Central memory CD8-positive, alpha-beta T cell (primary cell): Measurements from ENCODE around the gene FDXR.
"Not testable (repeated sequence)": the region's sequence is repeated elsewhere in the genome, so short reads cannot be mapped to it uniquely, and the experiment has no call there.

Experiments
- ATAC-seq: fragments of 150-1000 bp; cut with Tn5 transposase; replicated peaks from 2 replicates; pipeline ENCODE4 v1.10.0; 2022; ENCODE audit warnings: mild to moderate bottlenecking, moderate FRiP score, moderate number of reproducible peaks; ENCODE audit not compliant: poor library complexity, severe bottlenecking; ENCODE audit errors: extremely low read depth
- DNase-seq, 2 donors: peaks; one replicate each; pipeline ENCODE4 v3.0.0; 2021; ENCODE audit warnings: low spot score in 2 of 2
- H3K27ac Mint-ChIP-seq: one replicate; pipeline ENCODE4 v1.8.0; 2022; ENCODE audit warnings: low read depth, mild to moderate bottlenecking, moderate library complexity, mixed read lengths
- H3K27me3 Mint-ChIP-seq: one replicate; pipeline ENCODE4 v1.8.0; 2022; ENCODE audit warnings: mixed read lengths
- H3K36me3 Mint-ChIP-seq: one replicate; pipeline ENCODE4 v1.8.0; 2022; ENCODE audit warnings: mild to moderate bottlenecking, moderate library complexity, mixed read lengths; ENCODE audit not compliant: insufficient read depth
- H3K4me1 Mint-ChIP-seq: one replicate; pipeline ENCODE4 v1.8.0; 2022; ENCODE audit warnings: mixed read lengths
- H3K4me3 Mint-ChIP-seq: one replicate; pipeline ENCODE4 v1.8.0; 2022; ENCODE audit warnings: mild to moderate bottlenecking, moderate library complexity, mixed read lengths
- H3K9me3 Mint-ChIP-seq: one replicate; pipeline ENCODE4 v1.8.0; 2022; ENCODE audit warnings: mixed read lengths

FDXR gene

GRCh38 chr17:74909097-74909496 is 36.3 kb upstream of the FDXR start:
- not testable (repeated sequence) for H3K9me3 Mint-ChIP-seq, H3K27me3 Mint-ChIP-seq, ATAC-seq, H3K4me3 Mint-ChIP-seq, H3K27ac Mint-ChIP-seq, H3K36me3 Mint-ChIP-seq, DNase-seq, H3K4me1 Mint-ChIP-seq

DNA sequence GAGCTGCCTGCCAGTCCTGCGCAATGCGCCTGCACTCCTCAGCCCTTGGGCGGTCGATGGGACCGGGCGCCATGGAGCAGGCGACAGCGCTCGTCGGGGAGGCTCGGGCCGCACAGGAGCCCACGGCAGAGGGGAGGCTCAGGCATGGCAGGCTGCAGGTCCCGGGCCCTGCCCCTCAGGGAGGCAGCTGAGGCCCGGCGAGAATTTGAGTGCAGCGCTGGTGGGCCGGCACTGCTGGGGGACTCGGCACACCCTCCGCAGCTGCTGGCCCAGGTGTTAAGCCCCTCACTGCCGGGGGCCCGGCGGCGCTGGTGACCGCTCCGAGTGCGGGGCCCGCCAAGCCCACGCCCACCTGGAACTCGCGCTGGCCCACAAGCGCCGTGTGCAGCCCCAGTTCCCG is 34.2 kb upstream of the FDXR start:
- Mint-ChIP-seq H3K27ac (no peak overlapping the region), H3K27me3 (peaks cover 26% of the 10 kb centered on the region), H3K4me3 (no peak overlapping the region), H3K9me3 (no peaks in the 10 kb centered on the region), H3K36me3 (peaks cover 1% of the 10 kb centered on the region), H3K4me1 (no peaks in the 10 kb centered on the region)
- DNase-seq (no peak), ATAC-seq (no peak)

- H3K4me1 Mint-ChIP-seq, H3K4me3 Mint-ChIP-seq, H3K9me3 Mint-ChIP-seq, ATAC-seq, H3K27ac Mint-ChIP-seq, H3K36me3 Mint-ChIP-seq, DNase-seq: not testable (repeated sequence)
- H3K27me3 Mint-ChIP-seq, result peaks cover 27% of the 10 kb centered on the region
Observed at GRCh38 chr17:74906214-74906793, 33.5 kb upstream of the FDXR start.

- ATAC-seq, result no peak
- Mint-ChIP-seq H3K4me3 (no peak overlapping the region), H3K36me3 (peaks cover 2% of the 10 kb centered on the region)
Observed at GRCh38 chr17:74904687-74905409, 32.1 kb upstream of the FDXR start.

GRCh38 chr17:74903671-74904070 is 30.9 kb upstream of the FDXR start:
- ATAC-seq (no peak), DNase-seq (no peak)
- Mint-ChIP-seq H3K9me3 (no peaks in the 10 kb centered on the region), H3K27ac (no peak overlapping the region), H3K4me1 (no peaks in the 10 kb centered on the region), H3K27me3 (peaks cover 27% of the 10 kb centered on the region), H3K4me3 (no peak overlapping the region), H3K36me3 (peaks cover 1% of the 10 kb centered on the region)

More at GRCh38 chr17:74904687-74905409, 32.1 kb upstream of the FDXR start:
- DNase-seq, result no peak
- H3K27ac Mint-ChIP-seq, result no peak overlapping the region
- H3K4me1 Mint-ChIP-seq, result no peaks in the 10 kb centered on the region
- H3K9me3 Mint-ChIP-seq, result no peaks in the 10 kb centered on the region
- peaks cover 27% of the 10 kb centered on the region for H3K27me3 Mint-ChIP-seq

GRCh38 chr17:74903034-74903433 is 30.2 kb upstream of the FDXR start:
- Mint-ChIP-seq H3K9me3 (no peaks in the 10 kb centered on the region), H3K27me3 (peaks cover 27% of the 10 kb centered on the region), H3K27ac (no peak overlapping the region), H3K4me3 (no peak overlapping the region), H3K36me3 (peaks cover 1% of the 10 kb centered on the region), H3K4me1 (no peaks in the 10 kb centered on the region)
- ATAC-seq, result no peak
- DNase-seq, result no peak

GRCh38 chr17:74901353-74902135 is 28.8 kb upstream of the FDXR start:
- peaks cover 33% of the 10 kb centered on the region for H3K27me3 Mint-ChIP-seq
- H3K36me3 Mint-ChIP-seq, result peaks cover 1% of the 10 kb centered on the region
- H3K9me3 Mint-ChIP-seq, result no peaks in the 10 kb centered on the region
- H3K4me3 Mint-ChIP-seq, result no peak overlapping the region
- DNase-seq, result no peak
- no peak for ATAC-seq
- H3K27ac Mint-ChIP-seq, result no peak overlapping the region
- no peaks in the 10 kb centered on the region for H3K4me1 Mint-ChIP-seq

- no peak for ATAC-seq
- Mint-ChIP-seq H3K9me3 (no peaks in the 10 kb centered on the region), H3K4me3 (no peak overlapping the region), H3K27ac (no peak overlapping the region), H3K36me3 (peaks cover 1% of the 10 kb centered on the region), H3K4me1 (no peaks in the 10 kb centered on the region), H3K27me3 (peaks cover 46% of the 10 kb centered on the region)
- no peak for DNase-seq
Observed at GRCh38 chr17:74900208-74900607, 27.4 kb upstream of the FDXR start.

DNA sequence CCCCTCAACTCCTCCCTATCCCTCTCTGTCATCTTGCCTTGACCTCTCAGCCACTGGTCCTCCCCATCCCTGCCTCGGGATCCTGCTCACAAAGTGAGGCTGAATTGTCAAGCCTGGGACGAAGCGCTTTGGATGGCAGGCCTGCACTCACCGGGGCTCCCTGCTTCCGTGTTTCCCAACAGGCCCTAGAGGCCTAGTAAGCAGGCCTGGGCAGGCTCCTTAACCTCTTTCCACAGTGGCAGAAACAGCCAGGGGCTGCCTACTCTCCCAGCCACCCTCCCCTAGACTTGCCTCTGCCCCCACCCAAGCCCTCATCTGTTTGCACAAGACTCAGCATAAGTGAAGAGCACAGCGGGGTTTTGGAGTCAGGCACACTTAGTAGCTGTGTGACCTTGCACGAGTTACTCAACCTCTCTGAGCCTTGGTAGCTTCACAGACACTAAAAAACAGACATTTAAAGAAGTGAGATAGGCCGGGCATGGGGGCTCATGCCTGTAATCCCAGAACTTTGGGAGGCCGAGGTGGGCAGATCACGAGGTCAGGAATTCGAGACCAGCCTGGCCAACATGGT is 25.7 kb upstream of the FDXR start:
- peaks cover 5% of the 10 kb centered on the region for H3K4me1 Mint-ChIP-seq
- DNase-seq, result no peak
- H3K9me3 Mint-ChIP-seq, result no peaks in the 10 kb centered on the region
- ATAC-seq, result no peak
- peaks cover 52% of the 10 kb centered on the region for H3K27me3 Mint-ChIP-seq
- no peak overlapping the region for H3K27ac Mint-ChIP-seq
- peaks cover 1% of the 10 kb centered on the region for H3K36me3 Mint-ChIP-seq
- no peak overlapping the region for H3K4me3 Mint-ChIP-seq

DNA sequence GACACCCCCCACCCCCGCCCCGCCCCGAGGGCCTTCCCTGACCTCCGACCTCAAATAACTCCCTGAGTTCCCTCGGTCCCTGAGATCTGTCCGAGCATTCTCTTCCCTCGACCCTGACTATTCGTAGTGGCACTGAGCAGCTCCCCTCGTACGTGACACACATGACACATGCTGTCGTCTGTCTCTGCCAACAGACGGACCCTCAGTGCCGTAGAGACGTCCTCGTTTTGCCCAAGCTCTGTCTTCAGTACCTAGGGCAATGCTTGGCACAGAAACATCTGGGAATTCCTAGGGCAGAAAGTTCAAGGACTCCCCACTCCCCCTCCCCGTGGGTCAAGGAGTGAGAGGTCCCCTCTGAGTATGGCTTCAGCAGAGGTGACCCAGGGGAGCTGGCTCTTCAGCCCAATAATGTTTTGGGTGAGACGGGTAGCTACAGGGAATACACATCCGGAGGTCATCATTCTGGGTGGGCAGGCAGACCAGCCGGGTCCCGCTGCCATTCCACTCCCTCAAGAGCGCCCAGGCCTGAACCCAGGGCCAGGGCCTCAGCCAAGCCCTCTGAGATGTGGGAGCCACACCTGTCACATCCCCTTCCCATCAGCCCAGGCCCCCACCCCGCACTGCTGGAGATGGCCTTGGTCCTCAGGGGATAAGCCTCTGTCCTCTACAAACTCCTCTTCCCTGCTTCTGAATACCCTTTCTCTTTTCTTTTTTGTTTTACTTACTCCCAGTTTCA is 21.3 kb upstream of the FDXR start:
- DNase-seq (no peak), ATAC-seq (no peak)
- H3K4me1 Mint-ChIP-seq, result peaks cover 5% of the 10 kb centered on the region
- H3K36me3 Mint-ChIP-seq, result no peaks in the 10 kb centered on the region
- no peaks in the 10 kb centered on the region for H3K9me3 Mint-ChIP-seq
- H3K4me3 Mint-ChIP-seq, result peak overlapping the region; percentile 58
- peaks cover 56% of the 10 kb centered on the region for H3K27me3 Mint-ChIP-seq
- no peak overlapping the region for H3K27ac Mint-ChIP-seq

DNA sequence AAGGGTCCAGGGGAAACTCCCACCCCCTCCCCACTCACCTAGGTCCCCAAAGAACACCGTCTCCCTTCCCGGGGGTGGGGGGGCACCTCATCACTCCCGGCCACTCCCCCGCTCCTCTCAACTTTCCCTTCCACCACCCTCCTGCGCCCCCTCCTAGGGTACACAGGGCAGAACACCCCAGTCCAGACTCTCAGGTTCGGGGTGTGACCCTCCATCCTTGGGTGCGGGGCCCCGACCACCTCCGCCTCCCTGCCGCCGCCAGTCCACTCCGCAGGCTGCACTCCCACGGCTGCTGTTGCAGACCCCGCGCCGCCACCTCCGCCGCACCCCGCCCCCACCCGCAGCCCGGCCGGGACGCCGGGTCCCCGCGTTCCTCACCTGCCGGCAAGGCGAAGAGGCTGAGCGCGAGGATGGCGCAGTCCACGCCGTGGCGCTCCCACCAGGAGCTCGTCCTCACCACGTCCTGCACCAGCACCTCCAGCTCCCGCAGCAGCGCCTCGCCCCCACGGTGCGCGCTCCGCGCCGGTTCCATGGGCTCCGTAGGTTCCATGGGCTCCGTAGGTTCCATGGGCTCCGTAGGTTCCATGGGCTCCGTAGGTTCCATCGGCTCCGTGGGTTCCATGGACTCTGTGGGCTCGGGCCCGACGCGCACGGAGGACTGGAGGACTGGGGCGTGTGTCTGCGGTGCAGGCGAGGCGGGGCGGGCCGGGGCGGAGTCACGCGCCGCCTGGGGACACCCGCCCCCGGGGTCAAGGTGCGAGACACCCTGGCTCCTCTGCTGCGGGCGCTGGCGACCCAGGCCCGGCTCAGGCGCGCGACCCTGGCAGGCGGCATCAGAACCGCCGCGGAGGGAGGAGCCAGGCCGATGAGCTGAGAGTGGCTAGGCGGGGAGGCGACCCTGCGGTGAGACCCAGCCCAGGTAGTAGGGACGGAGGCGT is 20.4 kb upstream of the FDXR start, which contains the start of gene FADS6:
FADS6 (minus strand) TSS at position 660 of the 938 bp plus-strand sequence; CDS start at position 622, 38 bp downstream.
- H3K36me3 Mint-ChIP-seq, result no peaks in the 10 kb centered on the region
- H3K4me3 Mint-ChIP-seq, result peak within 1 kb of the TSS; percentile 58
- H3K27me3 Mint-ChIP-seq, result peaks cover 56% of the 10 kb centered on the region
- ATAC-seq, result no peak
- no peak for DNase-seq
- peaks cover 5% of the 10 kb centered on the region for H3K4me1 Mint-ChIP-seq
- H3K27ac Mint-ChIP-seq, result no peak within 1 kb of the TSS
- H3K9me3 Mint-ChIP-seq, result no peaks in the 10 kb centered on the region
